Activated CD8-positive, alpha-beta memory T cell treated with anti-CD3 and anti-CD28 coated beads, Interleukin-2, amount 50 U/mL, for 24 hours (primary cell): Measurements from ENCODE around the gene KSR2.
"Not testable (repeated sequence)": the region's sequence is repeated elsewhere in the genome, so short reads cannot be mapped to it uniquely, and the experiment has no call there.

Source experiments
- DNase-seq: peaks from one replicate; pipeline ENCODE4 v3.0.0-alpha.2; 2020; ENCODE audit errors: extremely low read depth

Gene KSR2

DNA sequence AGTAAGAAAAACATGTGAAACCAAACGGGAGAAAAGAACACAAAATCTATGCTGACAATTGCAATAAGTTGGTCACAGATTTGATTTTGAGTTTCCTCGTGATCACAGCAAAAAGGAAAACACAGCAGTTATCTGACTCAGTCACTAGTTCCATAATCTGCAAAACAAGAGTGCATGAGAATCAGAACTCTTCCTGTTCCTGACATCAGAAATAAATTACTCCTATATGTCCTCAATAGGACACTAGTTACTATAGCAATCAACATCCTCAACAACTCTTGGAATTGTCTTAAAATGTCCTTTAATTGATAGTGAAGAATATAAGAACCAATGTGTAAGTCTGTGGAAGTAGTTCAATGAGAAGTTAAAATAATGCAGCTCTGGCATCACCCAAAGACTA is 339.3 kb downstream of the KSR2 start:
- DNase-seq, result no peak

DNA sequence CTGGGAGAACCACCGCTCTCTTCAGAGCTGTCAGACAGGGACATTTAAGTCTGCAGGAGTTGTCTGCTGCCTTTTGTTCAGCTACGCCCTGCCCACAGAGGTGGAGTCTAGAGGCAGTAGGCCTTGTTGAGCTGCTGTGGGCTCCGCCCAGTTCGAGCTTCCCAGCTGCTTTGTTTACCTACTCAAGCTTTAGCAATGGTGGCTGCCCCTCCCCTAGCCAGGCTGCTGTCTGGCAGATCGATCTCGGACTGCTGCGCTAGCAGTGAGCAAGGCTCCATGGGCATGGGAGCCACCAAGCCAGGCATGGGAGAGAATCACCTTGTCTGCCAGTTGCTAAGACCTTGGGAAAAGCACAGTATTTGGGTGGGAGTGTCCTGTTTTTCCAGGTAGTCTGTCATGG is 340.1 kb downstream of the KSR2 start:
- DNase-seq, result not testable (repeated sequence)

- no peak for DNase-seq
These were observed 346.0 kb downstream of the KSR2 start for GRCh38 chr12:117622741-117623140.

GRCh38 chr12:117622087-117622486 is 346.7 kb downstream of the KSR2 start:
- DNase-seq, result no peak

GRCh38 chr12:117607778-117608177 is 361.0 kb downstream of the KSR2 start:
- DNase-seq, result no peak

- no peak for DNase-seq
These were observed 361.8 kb downstream of the KSR2 start for GRCh38 chr12:117606945-117607344.

- DNase-seq, result no peak
These were observed 362.8 kb downstream of the KSR2 start for GRCh38 chr12:117606024-117606423.

GRCh38 chr12:117603316-117604113 is 365.3 kb downstream of the KSR2 start:
- no peak for DNase-seq

DNA sequence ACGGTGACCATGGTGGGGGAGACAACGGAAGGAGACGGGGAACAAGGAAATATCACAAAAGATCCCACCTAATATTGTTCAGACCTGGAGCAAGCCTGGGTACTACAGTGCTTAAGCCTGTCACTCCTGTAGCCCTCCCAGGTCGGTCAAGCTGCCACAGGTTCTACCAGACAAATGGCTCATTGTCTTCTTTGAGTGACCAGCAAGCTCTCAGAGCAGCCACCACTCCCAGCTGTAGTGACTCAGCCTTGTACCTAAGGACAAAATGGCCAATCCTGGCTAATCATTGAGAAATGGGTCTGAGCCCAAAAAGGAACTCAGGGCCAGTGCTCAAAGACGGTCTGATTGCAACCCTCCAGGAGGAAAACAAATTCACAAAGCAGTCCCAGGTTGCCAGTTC is 368.9 kb downstream of the KSR2 start:
- no peak for DNase-seq

- DNase-seq, result no peak
These were observed 371.8 kb downstream of the KSR2 start for GRCh38 chr12:117596968-117597367.

DNA sequence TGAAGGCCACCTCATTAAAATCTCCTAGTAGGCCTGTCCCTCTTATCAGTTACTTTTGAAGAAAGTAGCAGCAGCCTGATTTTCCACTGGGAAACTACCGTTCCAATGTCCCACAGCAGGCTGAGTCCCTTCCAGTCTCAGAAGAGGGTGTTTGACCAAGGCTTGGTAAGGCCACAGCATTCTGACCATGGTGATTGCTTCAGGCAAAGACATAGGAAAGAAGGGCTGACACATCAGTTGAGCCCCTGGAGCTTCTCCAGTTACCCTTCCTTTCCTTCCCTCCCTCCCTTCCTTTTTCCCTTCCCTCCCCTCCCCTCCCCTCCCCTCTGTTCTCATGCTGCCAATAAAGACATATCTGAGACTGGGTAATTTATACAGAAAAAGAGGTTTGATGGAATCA is 373.0 kb downstream of the KSR2 start:
- no peak for DNase-seq

DNA sequence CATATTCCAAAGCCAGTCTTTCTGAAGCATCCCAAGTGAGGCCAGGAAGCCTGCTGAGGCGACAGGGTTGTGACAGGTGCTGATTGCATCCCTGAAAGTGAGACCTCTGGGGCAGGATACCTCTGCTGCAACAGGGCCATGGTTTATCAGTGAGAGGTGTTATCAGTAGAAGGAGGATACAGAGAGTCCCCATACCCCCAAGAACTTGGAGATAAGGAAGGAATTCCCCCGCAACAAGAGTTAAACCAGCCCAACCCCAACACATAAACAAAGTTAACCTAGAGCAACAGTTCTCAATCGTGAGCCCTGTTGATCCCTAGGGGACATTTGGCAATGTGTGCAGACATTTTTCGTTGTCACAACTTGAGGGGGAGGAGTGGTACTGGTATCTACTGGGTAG is 374.3 kb downstream of the KSR2 start:
- no peak for DNase-seq

DNA sequence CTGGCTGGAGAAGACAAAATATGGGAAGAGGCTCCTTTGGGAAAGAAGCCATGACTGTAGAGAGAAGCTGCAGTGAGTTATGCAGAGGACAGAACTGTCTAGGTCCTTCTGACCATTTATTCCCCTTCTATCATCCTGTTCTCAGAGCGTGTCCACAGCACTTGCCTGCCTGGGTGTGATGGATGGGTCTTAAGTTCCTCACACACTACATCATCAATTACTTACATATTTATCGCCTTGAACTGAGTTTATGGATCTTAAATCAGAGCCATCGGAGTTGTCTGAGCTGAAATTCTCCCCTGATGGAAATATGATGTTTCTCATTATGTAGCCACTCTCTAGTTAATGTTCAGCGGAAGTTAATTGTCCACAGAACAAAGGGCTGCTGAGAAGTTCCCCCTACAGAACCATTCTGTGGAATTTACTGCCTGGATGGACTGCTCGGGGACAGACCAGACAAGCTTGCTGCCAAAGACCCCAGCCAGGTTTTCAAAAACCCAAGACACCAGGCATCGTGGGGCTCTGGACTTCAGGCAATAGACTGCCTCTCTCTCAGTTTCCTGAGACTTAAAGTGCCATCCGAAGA is 374.9 kb downstream of the KSR2 start:
- DNase-seq, result no peak

GRCh38 chr12:117592588-117593305 is 376.0 kb downstream of the KSR2 start:
- DNase-seq, result no peak

- no peak for DNase-seq
These were observed 377.8 kb downstream of the KSR2 start for GRCh38 chr12:117590999-117591398.

DNA sequence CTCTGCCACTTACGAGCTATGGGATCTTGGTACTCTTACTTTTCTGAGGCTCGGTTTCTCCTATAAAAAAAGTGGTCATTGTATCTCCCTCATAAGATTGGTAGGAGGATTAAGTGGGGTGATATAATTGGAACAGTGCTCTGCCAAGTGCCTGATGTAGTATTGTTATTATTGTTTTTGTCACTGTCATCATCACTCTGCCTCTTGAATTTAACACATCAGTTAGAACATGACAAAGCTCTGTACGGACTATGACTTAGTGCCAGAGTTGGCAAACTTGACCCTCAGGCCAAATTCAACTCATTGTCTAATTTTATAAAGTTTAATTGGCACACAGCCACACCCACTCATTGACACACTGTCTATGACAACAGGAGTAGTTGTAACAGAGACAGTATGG is 378.4 kb downstream of the KSR2 start:
- no peak for DNase-seq

DNA sequence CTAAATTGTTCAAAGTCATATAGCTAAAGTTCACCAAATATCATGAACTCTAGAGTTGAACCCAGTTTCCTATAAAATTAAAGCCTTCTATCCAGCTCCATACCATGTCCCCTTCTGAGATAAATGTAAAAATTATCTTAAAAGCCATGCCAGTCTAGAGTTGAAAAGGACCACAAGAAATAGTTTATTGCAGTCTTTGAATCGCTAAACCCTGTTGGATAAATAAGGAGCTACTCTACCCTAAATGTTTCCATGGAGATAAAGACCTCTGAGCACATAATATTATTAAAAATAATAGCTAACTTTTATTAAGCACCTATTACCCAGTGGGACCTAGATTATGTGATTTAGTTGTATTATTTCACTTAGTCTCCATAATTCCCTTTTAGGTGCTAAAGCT is 379.8 kb downstream of the KSR2 start:
- DNase-seq, result no peak

DNA sequence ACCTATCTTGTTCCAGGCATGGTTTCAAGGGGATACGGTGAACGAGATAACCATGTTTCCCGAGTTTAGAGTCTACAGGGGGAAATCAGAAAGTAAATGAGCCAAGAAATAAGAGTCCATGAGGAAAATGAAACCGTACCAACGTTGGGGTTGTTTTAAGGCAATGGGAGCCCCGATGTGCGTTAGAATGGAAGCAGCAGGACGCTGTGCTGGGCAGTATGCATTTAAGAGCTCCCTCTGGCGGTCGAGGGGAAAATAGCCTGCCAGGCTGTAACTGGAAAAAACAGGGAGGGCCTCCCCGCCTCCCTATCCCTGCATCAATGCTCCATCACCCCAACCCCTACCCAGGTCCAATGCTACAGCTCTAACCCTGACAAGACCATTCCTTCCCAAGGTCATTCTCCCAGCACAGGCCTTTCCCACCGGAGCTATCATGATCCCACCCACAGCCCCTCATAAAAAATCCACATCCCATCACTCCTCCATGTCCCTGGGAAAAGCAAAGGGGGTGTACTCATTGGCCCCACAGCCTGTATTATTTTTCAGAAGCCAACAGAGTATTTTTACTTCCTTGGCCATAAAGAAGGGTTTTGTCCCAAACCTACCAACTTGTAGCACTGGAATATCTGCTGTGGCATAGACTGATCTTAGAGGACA is 381.0 kb downstream of the KSR2 start:
- DNase-seq, result peak; percentile 8

DNA sequence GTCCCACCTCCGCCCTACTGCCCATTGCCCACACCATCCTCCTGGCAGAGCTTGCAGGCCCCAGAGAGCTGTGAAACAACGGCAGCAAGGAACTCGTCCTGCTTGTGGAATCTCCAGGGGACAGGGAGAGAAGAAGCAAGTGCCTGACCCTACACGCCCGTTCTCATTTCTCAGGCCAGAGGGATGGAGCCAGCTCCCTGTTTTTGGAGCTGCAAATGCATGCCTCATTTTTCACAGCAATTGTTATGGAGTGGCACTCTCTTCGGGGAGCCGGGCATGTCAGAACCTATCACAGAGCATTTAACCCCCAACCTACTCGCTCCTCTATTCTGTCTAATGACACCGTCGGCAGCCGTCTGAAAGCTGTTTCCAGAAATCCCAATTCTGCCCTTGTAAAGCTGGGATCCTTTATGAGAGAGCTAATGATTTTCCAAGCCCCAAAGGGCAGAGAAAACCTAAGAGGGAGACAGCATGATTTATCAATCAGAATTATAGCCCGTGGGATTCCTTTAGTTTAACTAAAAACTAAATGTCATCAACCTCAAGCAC is 385.0 kb downstream of the KSR2 start:
- DNase-seq, result no peak

DNA sequence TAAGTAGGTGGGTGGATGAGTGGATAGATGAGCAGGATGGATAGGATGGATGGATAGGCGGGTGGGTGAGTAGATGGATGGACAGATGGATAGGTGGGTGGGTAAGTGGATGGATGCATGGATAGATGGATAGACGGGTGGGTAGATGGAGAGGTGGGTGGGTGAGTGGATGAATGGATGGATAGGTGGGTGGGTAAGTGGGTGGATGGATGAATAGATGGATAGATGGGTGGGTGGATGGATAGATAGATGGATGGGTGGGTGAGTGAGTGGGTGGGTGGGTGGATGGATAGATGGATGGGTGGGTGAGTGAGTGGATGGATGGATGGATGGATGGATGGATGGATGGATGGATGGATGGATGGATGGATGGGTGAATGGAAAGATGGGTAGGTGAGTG is 385.7 kb downstream of the KSR2 start:
- no peak for DNase-seq

- no peak for DNase-seq
These were observed 386.5 kb downstream of the KSR2 start for GRCh38 chr12:117582135-117582784.

GRCh38 chr12:117580718-117581062 is 388.1 kb downstream of the KSR2 start:
- DNase-seq, result no peak
